Measurements from ENCODE around the gene NKAIN1. TPM values are rescaled to one million over a fixed set of nuclear protein-coding genes. Genes with fewer than 3 reads are reported as not detected.

NKAIN1 gene
- total RNA-seq, 4 donors from 2014 or later = not detected

GRCh38 chr1:31170486-31170735 is 69.3 kb downstream of the NKAIN1 start:
- Histone ChIP-seq H3K27me3 (no peaks in the 10 kb centered on the region), H3K4me3 (no peak overlapping the region), H3K4me1 (peaks cover 0 to 13% (median 6%) of the 10 kb centered on the region in 4 donors), H3K9me3 (no peaks in the 10 kb centered on the region), H3K36me3 (no peaks in the 10 kb centered on the region), H3K27ac (peak overlapping the region; percentile 53 to 77 (median 62))
- intact Hi-C loops (cut with DNase I; ENCODE audit: low total_unique reads) (no loop called here), in situ Hi-C loops (cut with MboI; ENCODE audit: low pct_ligation_motif_present in 1 of 4, low pct_unique_long_range_greater_than_20kb in 1 of 4, low sequenced_read_pairs in 3 of 4) (loop anchor here in 1 of 4 donors (25.0 kb wide), 1 partner anchor 383 kb away; no protein-coding TSS in a partner anchor)
- 91% methylated on average over 4 of the region's 4 CpGs; no CpG with 5 or more reads in 1 of the 2 donors for WGBS, 2 donors (ENCODE audit: low coverage in 1 of 2)
- TF ChIP-seq EP300 (IDR thresholded peaks at IDR 0.05; ENCODE audit: low read depth) = no peak
- TF ChIP-seq POLR2A (IDR thresholded peaks at IDR 0.05) = no peak
- TF ChIP-seq, protein P1, sequence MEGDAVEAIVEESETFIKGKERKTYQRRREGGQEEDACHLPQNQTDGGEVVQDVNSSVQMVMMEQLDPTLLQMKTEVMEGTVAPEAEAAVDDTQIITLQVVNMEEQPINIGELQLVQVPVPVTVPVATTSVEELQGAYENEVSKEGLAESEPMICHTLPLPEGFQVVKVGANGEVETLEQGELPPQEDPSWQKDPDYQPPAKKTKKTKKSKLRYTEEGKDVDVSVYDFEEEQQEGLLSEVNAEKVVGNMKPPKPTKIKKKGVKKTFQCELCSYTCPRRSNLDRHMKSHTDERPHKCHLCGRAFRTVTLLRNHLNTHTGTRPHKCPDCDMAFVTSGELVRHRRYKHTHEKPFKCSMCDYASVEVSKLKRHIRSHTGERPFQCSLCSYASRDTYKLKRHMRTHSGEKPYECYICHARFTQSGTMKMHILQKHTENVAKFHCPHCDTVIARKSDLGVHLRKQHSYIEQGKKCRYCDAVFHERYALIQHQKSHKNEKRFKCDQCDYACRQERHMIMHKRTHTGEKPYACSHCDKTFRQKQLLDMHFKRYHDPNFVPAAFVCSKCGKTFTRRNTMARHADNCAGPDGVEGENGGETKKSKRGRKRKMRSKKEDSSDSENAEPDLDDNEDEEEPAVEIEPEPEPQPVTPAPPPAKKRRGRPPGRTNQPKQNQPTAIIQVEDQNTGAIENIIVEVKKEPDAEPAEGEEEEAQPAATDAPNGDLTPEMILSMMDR (IDR thresholded peaks at IDR 0.05) = no peak
- no peak for TF ChIP-seq POLR2AphosphoS5 (IDR thresholded peaks at IDR 0.05)
- DNase-seq = no peak

DNA sequence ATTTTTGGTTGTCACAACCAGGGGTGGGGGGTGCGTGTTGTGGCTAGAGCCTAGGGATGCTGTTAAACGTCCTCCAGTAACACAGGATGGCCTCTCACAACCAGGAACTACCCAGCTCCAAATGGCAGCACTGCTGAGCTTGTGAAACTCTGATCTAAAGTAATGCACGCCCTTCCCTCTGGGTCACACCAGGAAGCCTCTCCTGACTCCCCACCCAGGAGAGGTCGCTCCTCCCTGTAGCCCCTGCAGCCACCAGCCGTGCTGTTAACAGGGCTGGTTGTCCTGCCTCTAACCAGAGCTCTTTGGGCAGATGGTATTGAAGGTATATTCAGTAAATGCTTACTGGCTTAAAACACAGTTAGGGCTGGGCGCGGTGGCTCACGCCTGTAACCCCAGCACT is 73.2 kb downstream of the NKAIN1 start:
- 79 to 100% methylated on average over 4 to 8 of the region's 8 CpGs for WGBS, 2 donors (ENCODE audit: low coverage in 1 of 2)
- H3K27me3 ChIP-seq = no peaks in the 10 kb centered on the region
- no peaks in the 10 kb centered on the region for H3K9me3 ChIP-seq
- no peaks in the 10 kb centered on the region for H3K36me3 ChIP-seq
- in situ Hi-C loops (cut with MboI; ENCODE audit: low pct_ligation_motif_present in 1 of 4, low pct_unique_long_range_greater_than_20kb in 1 of 4, low sequenced_read_pairs in 3 of 4) = loop anchor here in 1 of 4 donors (25.0 kb wide), 1 partner anchor 379 kb away; no protein-coding TSS in a partner anchor
- no peak overlapping the region for H3K4me3 ChIP-seq
- intact Hi-C loops (cut with DNase I; ENCODE audit: low total_unique reads) = no loop called here
- H3K27ac ChIP-seq = no peak overlapping the region
- H3K4me1 ChIP-seq = peaks cover 0 to 13% (median 6%) of the 10 kb centered on the region in 4 donors
- no peak for DNase-seq
- no peak for TF ChIP-seq POLR2A (IDR thresholded peaks at IDR 0.05)
- no peak for TF ChIP-seq POLR2AphosphoS5 (IDR thresholded peaks at IDR 0.05)
- no peak for TF ChIP-seq EP300 (IDR thresholded peaks at IDR 0.05; ENCODE audit: low read depth)
- TF ChIP-seq, protein P1 (IDR thresholded peaks at IDR 0.05) = no peak

DNA sequence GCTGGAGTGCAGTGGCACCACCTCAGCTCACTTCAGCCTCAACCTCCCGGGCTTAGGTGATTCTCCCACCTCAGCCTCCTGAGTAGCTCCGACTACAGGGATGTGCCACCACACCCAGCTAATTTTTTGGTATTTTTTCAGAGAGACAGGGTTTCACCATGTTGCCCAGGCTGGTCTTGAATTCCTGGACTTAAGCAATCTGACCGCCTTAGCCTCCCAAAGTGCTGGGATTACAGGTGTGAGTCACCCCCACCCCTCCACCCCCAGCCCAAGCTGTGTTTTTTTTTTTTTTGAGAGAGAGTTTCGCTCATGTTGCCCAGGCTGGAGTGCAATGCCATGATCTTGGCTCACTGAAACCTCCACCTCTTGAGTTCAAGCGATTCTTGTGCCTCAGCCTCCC is 75.4 kb downstream of the NKAIN1 start:
- Histone ChIP-seq H3K27ac (no peak overlapping the region), H3K4me3 (no peak overlapping the region), H3K36me3 (no peaks in the 10 kb centered on the region), H3K4me1 (no peaks in the 10 kb centered on the region), H3K9me3 (no peaks in the 10 kb centered on the region), H3K27me3 (no peaks in the 10 kb centered on the region)
- no peak for TF ChIP-seq POLR2A (IDR thresholded peaks at IDR 0.05)
- TF ChIP-seq EP300 (IDR thresholded peaks at IDR 0.05; ENCODE audit: low read depth) = no peak
- TF ChIP-seq POLR2AphosphoS5 (IDR thresholded peaks at IDR 0.05) = no peak
- TF ChIP-seq, protein P1 (IDR thresholded peaks at IDR 0.05) = no peak
- in situ Hi-C loops (cut with MboI; ENCODE audit: low pct_ligation_motif_present in 1 of 4, low pct_unique_long_range_greater_than_20kb in 1 of 4, low sequenced_read_pairs in 3 of 4) (loop anchor here in 1 of 4 donors (25.0 kb wide), 1 partner anchor 377 kb away; no protein-coding TSS in a partner anchor), intact Hi-C loops (cut with DNase I; ENCODE audit: low total_unique reads) (no loop called here)
- no peak for DNase-seq
- 76 to 80% methylated on average over 2 to 5 of the region's 5 CpGs for WGBS, 2 donors (ENCODE audit: low coverage in 1 of 2)

DNA sequence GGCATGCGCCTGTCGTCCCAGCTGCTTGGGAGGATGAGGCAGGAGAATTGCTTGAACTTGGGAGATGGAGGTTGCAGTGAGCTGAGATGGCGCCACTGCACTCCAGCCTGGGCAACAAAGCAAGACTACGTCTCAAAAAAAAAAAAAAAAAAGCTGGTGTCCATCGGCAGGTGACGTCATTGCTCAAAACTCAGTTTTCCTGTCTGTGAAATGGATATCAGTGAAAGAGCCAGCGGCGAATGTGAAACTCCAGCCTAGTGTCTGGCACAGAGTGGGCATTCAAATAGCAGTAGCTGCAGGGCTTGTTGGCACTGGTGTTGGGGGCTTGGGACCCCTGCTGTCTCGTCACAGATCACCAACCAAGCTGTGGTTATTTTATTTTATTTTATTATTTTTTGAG is 75.8 kb downstream of the NKAIN1 start:
- TF ChIP-seq POLR2A (IDR thresholded peaks at IDR 0.05) = no peak
- TF ChIP-seq EP300 (IDR thresholded peaks at IDR 0.05; ENCODE audit: low read depth) = no peak
- TF ChIP-seq, protein P1 (IDR thresholded peaks at IDR 0.05) = no peak
- no peak for TF ChIP-seq POLR2AphosphoS5 (IDR thresholded peaks at IDR 0.05)
- no peaks in the 10 kb centered on the region for H3K27me3 ChIP-seq
- DNase-seq = no peak
- H3K4me3 ChIP-seq = no peak overlapping the region
- intact Hi-C loops (cut with DNase I; ENCODE audit: low total_unique reads) = no loop called here
- no peaks in the 10 kb centered on the region for H3K36me3 ChIP-seq
- no peak overlapping the region for H3K27ac ChIP-seq
- no peaks in the 10 kb centered on the region for H3K9me3 ChIP-seq
- no peaks in the 10 kb centered on the region for H3K4me1 ChIP-seq
- WGBS, 2 donors (ENCODE audit: low coverage in 1 of 2) = 74 to 75% methylated on average over 9 of the region's 9 CpGs
- in situ Hi-C loops (cut with MboI; ENCODE audit: low pct_ligation_motif_present in 1 of 4, low pct_unique_long_range_greater_than_20kb in 1 of 4, low sequenced_read_pairs in 3 of 4) = loop anchor here in 1 of 4 donors (25.0 kb wide), 1 partner anchor 377 kb away; no protein-coding TSS in a partner anchor
